CD14-positive monocyte (primary cell): Measurements from ENCODE around the gene SPATA31E1. TPM values are rescaled to one million over a fixed set of nuclear protein-coding genes. Genes with fewer than 3 reads are reported as not detected.

Experiments
- DNase-seq, 3 donors: peaks; one replicate each; pipeline ENCODE4 v3.0.0-alpha.2; 2011 to 2022
- H2AFZ ChIP-seq: 2 replicates; pipeline ENCODE4 v1.6.0; 2012; ENCODE audit warnings: mild to moderate bottlenecking, low read depth, low read length, inconsistent platforms; ENCODE audit not compliant: insufficient read depth, poor library complexity, severe bottlenecking
- H3K27ac ChIP-seq, 2 donors: 1 replicate in 1 of 2; 2 replicates in 1 of 2; pipeline ENCODE4 v1.5.1; 2012 to 2013; ENCODE audit warnings: low read length in 2 of 2, control low read depth in 1 of 2, inconsistent platforms in 1 of 2, low read depth in 1 of 2, mild to moderate bottlenecking in 1 of 2
- H3K27me3 ChIP-seq, 2 donors: one replicate each; pipeline versions ENCODE4 v1.6.0 to v1.6.1; 2011 to 2013; ENCODE audit warnings: low read length in 2 of 2; ENCODE audit not compliant: control insufficient read depth in 2 of 2, insufficient read depth in 2 of 2
- H3K36me3 ChIP-seq, 2 donors: replicated peaks in 1 of 2; 1 replicate in 1 of 2; 2 replicates in 1 of 2; pipeline versions ENCODE4 v1.5.1 to v1.6.1; 2012 to 2013; ENCODE audit warnings: low read length in 2 of 2, control low read depth in 1 of 2, inconsistent platforms in 1 of 2, mild to moderate bottlenecking in 1 of 2; ENCODE audit not compliant: insufficient read depth in 2 of 2, control insufficient read depth in 1 of 2
- H3K4me1 ChIP-seq, 2 donors: 1 replicate in 1 of 2; 2 replicates in 1 of 2; pipeline versions ENCODE4 v1.5.1 to v1.6.1; 2012 to 2013; ENCODE audit warnings: low read length in 2 of 2, control low read depth in 1 of 2, inconsistent platforms in 1 of 2, mild to moderate bottlenecking in 1 of 2, moderate library complexity in 1 of 2; ENCODE audit not compliant: insufficient read depth in 2 of 2, control insufficient read depth in 1 of 2
- H3K4me2 ChIP-seq: replicated peaks from 2 replicates; pipeline ENCODE3; 2012; ENCODE audit warnings: low read length, moderate library complexity, mild to moderate bottlenecking; ENCODE audit not compliant: poor library complexity, severe bottlenecking; ENCODE audit errors: extremely low read depth
- H3K4me3 ChIP-seq, 3 experiments: fragments of 200-600 bp in 1 of 3; sonication (generic) in 1 of 3; replicated peaks in 1 of 3; 1 replicate in 2 of 3; 2 replicates in 1 of 3; pipeline ENCODE4 v1.5.1; 2011 to 2013; ENCODE audit warnings: low read length in 3 of 3, mild to moderate bottlenecking in 3 of 3, control low read depth in 2 of 3, low read depth in 2 of 3, inconsistent platforms in 1 of 3, moderate library complexity in 1 of 3
- H3K79me2 ChIP-seq: 2 replicates; pipeline ENCODE4 v1.6.0; 2012; ENCODE audit warnings: mild to moderate bottlenecking, control low read depth, inconsistent platforms, low read length, moderate library complexity; ENCODE audit not compliant: insufficient read depth
- H3K9ac ChIP-seq: 2 replicates; pipeline ENCODE4 v1.6.0; 2017; ENCODE audit warnings: low read length, mild to moderate bottlenecking; ENCODE audit not compliant: insufficient read depth, poor library complexity, severe bottlenecking
- H3K9me3 ChIP-seq, 2 donors: replicated peaks in 1 of 2; 1 replicate in 1 of 2; 2 replicates in 1 of 2; pipeline versions ENCODE4 v1.5.1 to v1.6.1; 2012 to 2013; ENCODE audit warnings: low read length in 2 of 2, control low read depth in 1 of 2; ENCODE audit not compliant: control insufficient read depth in 1 of 2, insufficient read depth in 1 of 2
- H4K20me1 ChIP-seq: 2 replicates; pipeline ENCODE4 v1.6.0; 2012; ENCODE audit warnings: mild to moderate bottlenecking, low read length, control low read depth, moderate library complexity; ENCODE audit not compliant: insufficient read depth
- H3K27ac Mint-ChIP-seq, 7 donors: one replicate each; pipeline ENCODE4 v1.8.0; 2020; ENCODE audit warnings: mild to moderate bottlenecking in 7 of 7, mixed read lengths in 7 of 7, moderate library complexity in 6 of 7, inconsistent platforms in 2 of 7
- H3K27me3 Mint-ChIP-seq, 3 donors: one replicate each; pipeline ENCODE4 v1.8.0; 2021 to 2022; ENCODE audit warnings: low read depth in 3 of 3, mild to moderate bottlenecking in 3 of 3, mixed read lengths in 3 of 3, moderate library complexity in 3 of 3, inconsistent platforms in 1 of 3
- H3K36me3 Mint-ChIP-seq, 2 donors: one replicate each; pipeline ENCODE4 v1.8.0; 2020; ENCODE audit warnings: mixed read lengths in 2 of 2, inconsistent platforms in 1 of 2, mild to moderate bottlenecking in 1 of 2
- H3K4me1 Mint-ChIP-seq: one replicate; pipeline ENCODE4 v1.8.0; 2020; ENCODE audit warnings: mild to moderate bottlenecking, mixed read lengths
- H3K4me3 Mint-ChIP-seq, 2 donors: one replicate each; pipeline ENCODE4 v1.8.0; 2020; ENCODE audit warnings: mild to moderate bottlenecking in 2 of 2, mixed read lengths in 2 of 2, moderate library complexity in 1 of 2
- H3K9me3 Mint-ChIP-seq, 7 donors: one replicate each; pipeline ENCODE4 v1.8.0; 2020 to 2022; ENCODE audit warnings: mixed read lengths in 7 of 7, mild to moderate bottlenecking in 6 of 7, moderate library complexity in 6 of 7, inconsistent platforms in 2 of 7
- CTCF ChIP-seq: fragments of 200-600 bp; IDR thresholded peaks from one replicate; pipeline ENCODE4 v1.8.0; 2022; ENCODE audit warnings: antibody characterized with exemption, mild to moderate bottlenecking
- WGBS: methylation state at CpG from one replicate; pipeline ENCODE4 v1.1.5; 2013; ENCODE audit warnings: missing lambda C conversion rate; ENCODE audit not compliant: insufficient coverage; 5-methylcytosine and 5-hydroxymethylcytosine counted together
- intact Hi-C, 2 donors: fragments of 100-400 bp; cut with micrococcal nuclease; formaldehyde crosslinking; loops; one replicate each; pipeline versions ENCODE4 v1.15.0 to v1.15.1; 2023
- polyA plus RNA-seq, 3 donors: library from polyadenylated mRNA; depleted of rRNA in 1 of 3; unstranded in 2 of 3; stranded (reverse) in 1 of 3; fragments of 300-500 nt in 2 of 3; fragments of >200 nt in 1 of 3; fragmentation: Illumina TruSeq in 2 of 3; gene quantifications; 1 replicate in 2 of 3; 2 replicates in 1 of 3; pipeline ENCODE4 v1.2.3, GENCODE V29; 2012 to 2021

The SPATA31E1 gene
- polyA plus RNA-seq, 3 donors, result 0.01 TPM; not detected in 2

DNA sequence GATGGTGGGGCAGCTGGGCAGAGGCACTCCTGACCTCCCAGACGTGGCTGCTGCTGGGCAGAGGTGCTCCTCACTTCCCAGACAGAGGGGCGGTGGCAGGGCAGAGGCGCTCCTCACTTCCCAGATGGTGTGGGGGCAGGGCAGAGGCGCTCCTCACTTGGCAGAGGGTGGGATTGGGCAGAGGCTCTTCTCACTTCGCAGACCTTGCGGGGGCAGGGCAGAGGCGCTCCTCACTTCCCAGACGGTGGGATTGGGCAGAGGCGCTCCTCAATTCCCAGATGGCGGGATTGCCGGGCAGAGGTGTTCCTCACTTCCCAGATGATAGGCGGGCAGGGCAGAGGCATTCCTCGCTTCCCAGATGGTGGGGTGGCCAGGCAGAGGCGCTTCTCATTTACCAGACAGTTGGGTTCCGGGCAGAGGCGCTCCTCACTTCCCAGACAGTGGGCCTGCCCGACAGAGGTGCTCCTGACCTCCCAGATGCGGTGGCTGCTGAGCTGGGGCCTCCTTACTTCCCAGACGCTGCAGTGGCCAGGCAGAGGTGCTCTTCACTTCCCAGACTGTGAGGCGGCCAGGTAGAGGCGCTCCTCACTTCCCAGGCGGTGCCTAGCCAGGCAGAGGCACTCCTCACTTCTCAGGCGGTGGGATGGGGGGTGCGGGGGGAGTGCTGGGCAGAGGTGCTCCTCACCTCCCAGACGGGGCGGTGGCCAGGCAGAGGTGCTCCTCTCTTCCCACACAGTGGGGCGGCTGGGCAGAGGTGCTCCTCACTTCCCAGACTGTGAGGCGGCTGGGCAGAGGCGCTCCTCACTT, 25.3 kb upstream of the SPATA31E1 start:
- DNase-seq, result no peak
- no peak overlapping the region for H3K27ac ChIP-seq
- H3K27me3 ChIP-seq, result no peaks in the 10 kb centered on the region
- WGBS, result 86% methylated on average over 28 of the region's 29 CpGs
- Mint-ChIP-seq H3K9me3 (peaks cover 19 to 38% (median 32%) of the 10 kb centered on the region in 7 donors), H3K27me3 (peaks cover 5 to 24% (median 15%) of the 10 kb centered on the region in 3 donors), H3K27ac (no peak overlapping the region), H3K4me1 (no peaks in the 10 kb centered on the region), H3K4me3 (no peak overlapping the region), H3K36me3 (no peaks in the 10 kb centered on the region)
- no peak overlapping the region for H3K4me3 ChIP-seq
- H3K4me1 ChIP-seq, result no peaks in the 10 kb centered on the region
- no peaks in the 10 kb centered on the region for H4K20me1 ChIP-seq
- intact Hi-C loops, result no loop called here
- no peak overlapping the region for H2AFZ ChIP-seq
- no peak overlapping the region for H3K4me2 ChIP-seq
- peaks cover 17 to 35% of the 10 kb centered on the region in 2 donors for H3K9me3 ChIP-seq
- no peak for TF ChIP-seq CTCF
- no peaks in the 10 kb centered on the region for H3K36me3 ChIP-seq
- no peaks in the 10 kb centered on the region for H3K79me2 ChIP-seq
- H3K9ac ChIP-seq, result no peak overlapping the region

GRCh38 chr9:87857948-87858335, 24.7 kb upstream of the SPATA31E1 start:
- no peak overlapping the region for H3K4me3 Mint-ChIP-seq
- no peak for TF ChIP-seq CTCF
- H3K36me3 Mint-ChIP-seq, result no peaks in the 10 kb centered on the region
- no peak overlapping the region for H3K4me2 ChIP-seq
- intact Hi-C loops, result no loop called here
- H3K4me3 ChIP-seq, result no peak overlapping the region
- H3K27me3 ChIP-seq, result no peaks in the 10 kb centered on the region
- peaks cover 20 to 40% (median 35%) of the 10 kb centered on the region in 7 donors for H3K9me3 Mint-ChIP-seq
- H3K27me3 Mint-ChIP-seq, result peaks cover 7 to 27% (median 15%) of the 10 kb centered on the region in 3 donors
- no peak for DNase-seq
- H3K9me3 ChIP-seq, result peaks cover 17 to 39% of the 10 kb centered on the region in 2 donors
- H2AFZ ChIP-seq, result no peak overlapping the region
- no peaks in the 10 kb centered on the region for H4K20me1 ChIP-seq
- no peak overlapping the region for H3K9ac ChIP-seq
- H3K4me1 Mint-ChIP-seq, result no peaks in the 10 kb centered on the region
- H3K27ac ChIP-seq, result no peak overlapping the region
- H3K4me1 ChIP-seq, result no peaks in the 10 kb centered on the region
- no peak overlapping the region for H3K27ac Mint-ChIP-seq
- no peaks in the 10 kb centered on the region for H3K79me2 ChIP-seq
- WGBS, result 94% methylated on average over 7 of the region's 8 CpGs
- no peaks in the 10 kb centered on the region for H3K36me3 ChIP-seq
